Measurements from ENCODE around the gene ETV1.

ETV1 gene

DNA sequence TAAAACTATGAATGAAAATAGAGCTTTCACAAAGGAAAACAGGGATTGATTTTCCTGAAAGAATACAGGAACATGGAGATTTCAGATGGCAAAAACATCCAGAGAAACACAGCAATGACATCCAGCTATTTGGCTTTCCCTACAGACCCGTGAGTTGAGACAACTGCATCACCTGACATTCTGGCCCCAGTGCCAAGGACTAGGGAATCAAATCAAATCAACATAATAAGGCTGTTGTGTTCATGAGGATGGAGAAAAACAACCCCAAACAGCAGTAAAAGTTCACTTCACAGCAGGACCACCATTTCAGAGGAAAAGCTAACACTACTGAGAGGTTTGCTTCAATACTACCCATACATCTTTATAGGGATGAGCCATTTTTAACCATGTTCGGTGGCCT lies 25.5 kb downstream of the ETV1 start:
- no peak overlapping the region for H3K4me3 ChIP-seq (ENCODE audit: low read depth, low read length)
- in situ Hi-C loops (cut with HindIII; ENCODE audit: low sequenced_read_pairs) = no loop called here
- TF ChIP-seq, protein P1, sequence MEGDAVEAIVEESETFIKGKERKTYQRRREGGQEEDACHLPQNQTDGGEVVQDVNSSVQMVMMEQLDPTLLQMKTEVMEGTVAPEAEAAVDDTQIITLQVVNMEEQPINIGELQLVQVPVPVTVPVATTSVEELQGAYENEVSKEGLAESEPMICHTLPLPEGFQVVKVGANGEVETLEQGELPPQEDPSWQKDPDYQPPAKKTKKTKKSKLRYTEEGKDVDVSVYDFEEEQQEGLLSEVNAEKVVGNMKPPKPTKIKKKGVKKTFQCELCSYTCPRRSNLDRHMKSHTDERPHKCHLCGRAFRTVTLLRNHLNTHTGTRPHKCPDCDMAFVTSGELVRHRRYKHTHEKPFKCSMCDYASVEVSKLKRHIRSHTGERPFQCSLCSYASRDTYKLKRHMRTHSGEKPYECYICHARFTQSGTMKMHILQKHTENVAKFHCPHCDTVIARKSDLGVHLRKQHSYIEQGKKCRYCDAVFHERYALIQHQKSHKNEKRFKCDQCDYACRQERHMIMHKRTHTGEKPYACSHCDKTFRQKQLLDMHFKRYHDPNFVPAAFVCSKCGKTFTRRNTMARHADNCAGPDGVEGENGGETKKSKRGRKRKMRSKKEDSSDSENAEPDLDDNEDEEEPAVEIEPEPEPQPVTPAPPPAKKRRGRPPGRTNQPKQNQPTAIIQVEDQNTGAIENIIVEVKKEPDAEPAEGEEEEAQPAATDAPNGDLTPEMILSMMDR (IDR thresholded peaks at IDR 0.05; ENCODE audit: low read depth, low read length) = no peak
- no peak for DNase-seq (ENCODE audit: low read depth, low spot score)

GRCh38 chr7:13955494-13955893 lies 34.0 kb downstream of the ETV1 start:
- in situ Hi-C loops (cut with HindIII; ENCODE audit: low sequenced_read_pairs) = no loop called here
- no peak for DNase-seq (ENCODE audit: low read depth, low spot score)
- H3K4me3 ChIP-seq (ENCODE audit: low read depth, low read length) = no peak overlapping the region
- TF ChIP-seq, protein P1 (IDR thresholded peaks at IDR 0.05; ENCODE audit: low read depth, low read length) = no peak

GRCh38 chr7:13953368-13953767 lies 36.1 kb downstream of the ETV1 start:
- in situ Hi-C loops (cut with HindIII; ENCODE audit: low sequenced_read_pairs) = no loop called here
- H3K4me3 ChIP-seq (ENCODE audit: low read depth, low read length) = no peak overlapping the region
- TF ChIP-seq, protein P1 (IDR thresholded peaks at IDR 0.05; ENCODE audit: low read depth, low read length) = no peak
- DNase-seq (ENCODE audit: low read depth, low spot score) = no peak

DNA sequence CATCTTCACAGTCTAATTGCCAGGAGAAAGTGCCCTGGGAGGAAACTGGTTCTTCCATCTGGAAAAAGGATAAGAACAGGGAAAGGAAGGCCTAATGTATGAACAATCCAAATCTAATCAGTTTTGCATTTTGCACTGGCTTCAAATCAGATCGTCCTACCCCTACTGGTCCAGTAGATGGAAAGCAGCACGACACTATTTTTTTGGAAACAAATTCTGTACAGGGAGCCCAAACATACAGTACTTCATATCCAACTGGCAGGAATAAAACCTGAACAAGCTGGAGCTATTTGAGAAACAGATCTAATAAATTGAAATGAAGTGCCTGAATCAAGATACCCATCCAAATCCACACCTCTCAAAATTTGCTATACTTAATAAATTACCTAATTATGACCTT lies 36.5 kb downstream of the ETV1 start:
- in situ Hi-C loops (cut with HindIII; ENCODE audit: low sequenced_read_pairs) = no loop called here
- H3K4me3 ChIP-seq (ENCODE audit: low read depth, low read length) = no peak overlapping the region
- DNase-seq (ENCODE audit: low read depth, low spot score) = no peak
- TF ChIP-seq, protein P1 (IDR thresholded peaks at IDR 0.05; ENCODE audit: low read depth, low read length) = no peak

- no peak for DNase-seq (ENCODE audit: low read depth, low spot score)
- TF ChIP-seq, protein P1 (IDR thresholded peaks at IDR 0.05; ENCODE audit: low read depth, low read length) = no peak
- in situ Hi-C loops (cut with HindIII; ENCODE audit: low sequenced_read_pairs) = no loop called here
These were observed 39.5 kb downstream of the ETV1 start for GRCh38 chr7:13949939-13950338.

DNA sequence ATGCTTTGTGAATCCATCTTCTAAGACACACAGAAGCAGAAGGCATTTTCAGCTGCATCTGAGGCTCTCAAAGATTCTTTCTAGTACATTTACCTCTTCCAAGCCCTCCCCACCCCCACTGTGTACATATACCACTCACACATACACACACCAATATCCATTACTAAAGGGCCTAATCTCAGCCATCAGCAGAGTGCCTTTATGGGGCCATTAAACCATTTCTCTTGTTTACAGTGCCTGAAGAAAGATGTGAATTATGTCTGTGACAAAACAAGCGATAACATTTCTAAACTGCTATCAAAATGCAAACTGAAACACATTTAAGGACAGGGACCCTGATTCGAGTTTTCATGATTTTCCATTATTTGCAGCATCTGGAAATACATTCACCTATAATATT lies 40.0 kb downstream of the ETV1 start:
- no peak overlapping the region for H3K4me3 ChIP-seq (ENCODE audit: low read depth, low read length)
- DNase-seq (ENCODE audit: low read depth, low spot score) = no peak
- in situ Hi-C loops (cut with HindIII; ENCODE audit: low sequenced_read_pairs) = no loop called here
- TF ChIP-seq, protein P1 (IDR thresholded peaks at IDR 0.05; ENCODE audit: low read depth, low read length) = no peak

More at GRCh38 chr7:13949939-13950338, 39.5 kb downstream of the ETV1 start:
- no peak overlapping the region for H3K4me3 ChIP-seq (ENCODE audit: low read depth, low read length)

Measured in astrocyte of the spinal cord (primary cell).